ENCODE data around the gene AGTRAP.

DNA sequence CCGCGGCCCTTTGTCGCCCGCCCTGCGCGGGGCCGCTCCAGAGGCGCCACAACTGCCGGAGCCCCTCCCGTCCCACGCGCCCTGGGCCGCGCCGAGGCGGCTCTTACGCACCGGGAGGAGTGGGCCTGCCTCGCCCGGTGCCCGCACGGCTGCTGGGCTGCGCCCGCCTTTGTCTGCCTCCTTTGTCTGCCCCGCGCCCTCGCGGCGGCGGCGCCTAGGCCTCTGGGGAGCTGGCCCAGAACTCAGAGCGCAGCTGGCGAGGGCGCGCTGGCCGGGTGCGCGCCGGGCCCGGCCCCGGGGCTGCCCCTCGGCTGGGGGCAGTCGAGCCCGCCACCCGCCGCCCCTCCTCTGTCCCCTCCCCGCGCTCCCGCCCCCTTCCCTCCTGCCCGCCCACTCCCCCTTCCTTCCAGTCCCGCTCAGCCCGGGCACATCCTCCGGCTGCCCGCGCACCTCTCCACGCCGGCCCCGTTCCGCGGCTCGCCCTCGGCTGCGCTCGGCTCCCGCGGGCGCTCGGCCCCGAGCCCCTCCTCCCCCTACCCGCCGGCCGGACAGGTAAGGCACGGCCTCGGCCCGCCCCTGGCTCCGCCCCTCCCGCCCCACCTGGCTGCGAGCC is 44.5 kb upstream of the AGTRAP start, which contains the start of gene DRAXIN:
- TF ChIP-seq, protein P1, sequence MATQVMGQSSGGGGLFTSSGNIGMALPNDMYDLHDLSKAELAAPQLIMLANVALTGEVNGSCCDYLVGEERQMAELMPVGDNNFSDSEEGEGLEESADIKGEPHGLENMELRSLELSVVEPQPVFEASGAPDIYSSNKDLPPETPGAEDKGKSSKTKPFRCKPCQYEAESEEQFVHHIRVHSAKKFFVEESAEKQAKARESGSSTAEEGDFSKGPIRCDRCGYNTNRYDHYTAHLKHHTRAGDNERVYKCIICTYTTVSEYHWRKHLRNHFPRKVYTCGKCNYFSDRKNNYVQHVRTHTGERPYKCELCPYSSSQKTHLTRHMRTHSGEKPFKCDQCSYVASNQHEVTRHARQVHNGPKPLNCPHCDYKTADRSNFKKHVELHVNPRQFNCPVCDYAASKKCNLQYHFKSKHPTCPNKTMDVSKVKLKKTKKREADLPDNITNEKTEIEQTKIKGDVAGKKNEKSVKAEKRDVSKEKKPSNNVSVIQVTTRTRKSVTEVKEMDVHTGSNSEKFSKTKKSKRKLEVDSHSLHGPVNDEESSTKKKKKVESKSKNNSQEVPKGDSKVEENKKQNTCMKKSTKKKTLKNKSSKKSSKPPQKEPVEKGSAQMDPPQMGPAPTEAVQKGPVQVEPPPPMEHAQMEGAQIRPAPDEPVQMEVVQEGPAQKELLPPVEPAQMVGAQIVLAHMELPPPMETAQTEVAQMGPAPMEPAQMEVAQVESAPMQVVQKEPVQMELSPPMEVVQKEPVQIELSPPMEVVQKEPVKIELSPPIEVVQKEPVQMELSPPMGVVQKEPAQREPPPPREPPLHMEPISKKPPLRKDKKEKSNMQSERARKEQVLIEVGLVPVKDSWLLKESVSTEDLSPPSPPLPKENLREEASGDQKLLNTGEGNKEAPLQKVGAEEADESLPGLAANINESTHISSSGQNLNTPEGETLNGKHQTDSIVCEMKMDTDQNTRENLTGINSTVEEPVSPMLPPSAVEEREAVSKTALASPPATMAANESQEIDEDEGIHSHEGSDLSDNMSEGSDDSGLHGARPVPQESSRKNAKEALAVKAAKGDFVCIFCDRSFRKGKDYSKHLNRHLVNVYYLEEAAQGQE (IDR thresholded peaks at IDR 0.05; ENCODE audit: insufficient read depth in 1 of 2, low read depth in 2 of 2, low read length in 2 of 2): no peak
- TF ChIP-seq TAF1 (IDR thresholded peaks at IDR 0.05; ENCODE audit: borderline replicate concordance, insufficient read depth, low read length): no peak
- TF ChIP-seq SIN3A (IDR thresholded peaks at IDR 0.05; ENCODE audit: borderline replicate concordance, insufficient read depth, low read length): no peak
- TF ChIP-seq POLR2AphosphoS5 (IDR thresholded peaks at IDR 0.05; ENCODE audit: low read depth, low read length): no peak

Measured in PFSK-1 (cell line).